Hippocampal formation (tissue), 2 donors: ENCODE measurements around the gene PSEN1.

Experiments used
- DNase-seq, 2 donors: peaks; one replicate each; lab custom pipeline; 2025; lab: John Stamatoyannopoulos, UW

The PSEN1 gene

DNA sequence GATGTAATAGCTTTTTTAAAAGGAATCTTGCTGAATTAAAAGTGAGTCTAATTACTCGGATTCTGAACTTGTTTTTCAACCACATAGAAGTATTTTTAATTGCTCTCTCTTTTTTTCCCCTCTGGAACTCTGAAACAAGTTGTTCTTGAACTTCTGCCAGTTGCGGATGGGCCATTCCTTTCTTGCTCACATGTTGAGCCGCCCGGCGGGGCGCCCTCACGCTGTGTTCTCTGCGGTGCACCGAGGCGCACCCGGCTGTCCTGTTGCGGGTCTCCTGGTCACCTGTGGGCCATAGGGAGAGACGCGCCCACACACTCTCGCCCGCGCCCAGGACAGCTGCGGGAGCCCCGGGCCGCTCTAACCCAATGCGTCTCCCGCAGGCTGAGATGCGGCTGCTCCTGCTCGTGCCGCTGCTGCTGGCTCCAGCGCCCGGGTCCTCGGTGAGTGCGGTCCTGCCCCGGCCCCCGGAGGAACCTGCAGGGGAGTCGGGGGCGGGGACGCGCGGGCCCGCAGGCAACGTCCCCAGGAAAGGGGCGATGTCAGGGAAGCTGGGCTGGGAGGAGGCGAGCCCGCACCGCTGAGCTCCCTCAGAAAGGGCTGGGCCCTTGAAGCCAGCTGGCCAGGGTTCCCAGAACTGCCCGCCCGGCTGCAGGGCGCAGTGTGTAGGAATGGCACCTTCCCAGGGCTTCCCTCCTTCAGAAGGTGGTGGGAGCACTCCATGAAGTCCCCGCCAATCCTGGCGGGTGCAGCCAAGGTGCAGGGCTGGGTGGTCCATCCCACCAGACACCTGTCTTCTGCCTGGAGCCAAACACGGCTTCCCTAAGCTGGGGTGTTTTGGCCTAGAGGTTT lies 103.3 kb downstream of the PSEN1 start:
- peak; percentile 42 to 54 for DNase-seq

DNA sequence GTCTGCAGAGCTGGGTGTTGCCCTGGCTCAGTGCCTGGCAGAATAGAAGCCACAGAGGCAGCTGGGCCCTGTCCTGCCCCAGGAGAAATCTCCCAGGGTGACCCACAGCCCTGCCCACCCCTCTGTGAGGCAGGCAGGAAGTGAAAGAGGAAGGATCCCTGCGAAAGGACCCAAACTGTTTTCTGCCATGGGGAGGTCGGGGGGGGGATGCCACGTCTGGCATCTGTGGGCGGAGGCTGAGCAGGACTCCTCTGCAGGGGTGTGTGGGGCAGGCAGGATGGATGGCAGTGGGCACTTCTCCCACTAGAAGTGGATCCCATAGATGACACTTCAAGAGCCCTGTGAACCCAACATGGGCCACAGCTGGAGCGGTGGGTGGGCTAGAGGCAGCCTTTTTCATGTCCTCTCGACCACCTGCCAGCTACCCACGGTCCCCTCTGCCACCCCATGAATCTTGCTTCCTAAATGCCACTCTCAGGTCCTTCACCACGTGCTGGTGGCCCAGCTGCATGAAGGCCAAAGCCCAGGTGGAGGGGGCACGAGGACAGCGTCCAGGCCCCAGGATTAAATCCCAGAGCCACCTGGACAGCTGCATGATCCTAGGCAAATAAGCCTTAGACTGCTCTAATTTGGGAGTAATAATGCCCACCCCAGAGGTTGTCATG lies 104.6 kb downstream of the PSEN1 start:
- DNase-seq = peak in 1 of 2 donors; percentile 18

DNA sequence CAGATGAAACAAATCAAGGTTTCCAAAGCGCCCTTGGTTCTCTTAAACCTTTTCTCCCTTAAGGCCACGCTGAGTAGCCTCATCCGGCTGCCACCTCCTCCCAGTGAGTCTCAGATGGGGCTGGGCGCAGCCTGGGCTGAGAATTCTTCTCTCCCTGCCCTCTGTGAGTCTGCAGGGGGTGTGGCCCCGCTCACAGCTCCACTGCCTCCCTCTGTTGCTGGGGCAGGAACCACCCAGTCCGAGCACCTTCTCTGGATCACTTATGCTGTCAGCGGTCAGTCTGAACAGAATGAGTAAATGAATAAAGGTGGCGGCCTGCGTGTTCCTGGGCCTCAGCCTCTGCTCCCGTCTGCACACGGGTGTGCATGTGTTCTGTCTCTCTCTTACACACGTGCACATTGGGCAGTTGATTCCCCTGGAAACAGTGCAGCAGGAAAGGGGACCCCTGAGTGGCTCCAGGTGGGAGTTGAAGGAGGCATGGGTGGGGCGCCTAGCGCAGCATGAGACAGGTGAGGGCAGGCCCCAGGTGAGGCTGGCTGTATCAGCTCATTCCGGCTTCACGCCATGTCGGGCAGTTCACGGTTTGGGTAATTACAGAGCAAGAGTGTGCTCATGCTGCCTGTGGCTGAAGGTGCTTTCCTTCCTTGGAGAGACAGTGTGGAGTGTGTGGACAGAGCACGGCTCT lies 105.3 kb downstream of the PSEN1 start:
- no peak for DNase-seq

- DNase-seq = peak in 1 of 2 donors; percentile 15
These were observed 106.1 kb downstream of the PSEN1 start for GRCh38 chr14:73242357-73242901.

- DNase-seq = no peak
These were observed 107.0 kb downstream of the PSEN1 start for GRCh38 chr14:73243341-73243740.

DNA sequence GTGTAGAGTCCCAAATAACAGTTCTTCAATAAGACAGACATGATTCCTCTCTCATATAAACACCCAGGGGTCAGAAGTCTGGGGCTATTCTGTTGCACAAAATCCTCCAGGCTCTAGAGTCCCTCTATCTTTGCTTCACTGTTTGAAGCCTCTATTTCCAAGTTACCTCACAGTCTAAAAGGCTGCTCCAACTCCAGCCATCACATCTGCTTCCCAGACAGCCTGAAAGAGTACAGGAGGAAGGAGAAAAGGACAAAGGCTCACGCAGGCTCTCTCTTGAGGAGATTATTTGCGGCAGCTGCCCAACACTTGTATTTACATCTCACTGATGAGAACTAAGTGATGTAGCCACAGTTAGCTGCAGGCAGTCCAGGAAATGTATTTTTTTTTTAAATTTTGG lies 107.4 kb downstream of the PSEN1 start:
- no peak for DNase-seq

- no peak for DNase-seq
These were observed 108.4 kb downstream of the PSEN1 start for GRCh38 chr14:73244541-73245290.

DNA sequence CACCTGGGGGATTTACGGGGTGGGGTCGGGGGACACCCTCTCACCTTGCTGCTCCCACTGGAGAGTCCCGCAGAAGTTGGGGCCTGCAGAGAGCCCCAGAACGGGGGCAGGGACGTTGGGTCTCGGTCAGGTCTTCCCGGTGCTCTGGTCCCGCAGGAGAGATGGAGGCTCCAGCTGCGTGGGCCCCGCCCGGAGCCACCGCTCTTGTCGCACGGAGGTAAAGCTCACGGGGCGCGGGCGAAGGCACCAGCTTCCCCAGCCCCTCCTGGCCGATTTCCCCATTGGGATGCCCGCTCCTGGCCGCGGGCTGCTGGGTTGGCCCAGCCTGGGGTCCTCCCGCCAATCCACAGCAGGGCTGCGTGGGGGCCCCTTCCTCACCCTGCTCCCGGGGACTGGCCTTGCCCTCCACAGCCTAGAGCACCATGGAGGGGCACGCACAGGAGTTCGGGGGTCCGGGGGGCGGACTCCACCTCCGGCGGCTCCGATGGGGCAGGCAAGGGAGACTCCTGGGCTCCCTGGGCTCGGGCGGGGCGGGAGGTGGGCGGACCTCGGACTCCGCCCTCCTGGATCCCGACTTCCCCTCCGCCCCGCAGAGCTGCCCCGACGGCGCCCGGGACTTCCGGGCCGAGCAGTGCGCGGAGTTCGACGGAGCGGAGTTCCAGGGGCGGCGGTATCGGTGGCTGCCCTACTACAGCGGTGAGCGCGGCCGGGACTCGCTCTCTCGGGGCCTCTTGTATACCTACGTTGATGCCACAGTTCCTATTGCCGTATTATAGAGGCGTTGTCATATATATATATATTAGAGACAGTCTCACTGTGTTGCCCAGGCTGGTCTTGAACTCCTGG lies 109.4 kb downstream of the PSEN1 start:
- DNase-seq = no peak

GRCh38 chr14:73246387-73247150 lies 110.3 kb downstream of the PSEN1 start:
- no peak for DNase-seq

- DNase-seq = no peak
These were observed 112.0 kb downstream of the PSEN1 start for GRCh38 chr14:73248108-73248868.

- DNase-seq = no peak
These were observed 112.8 kb downstream of the PSEN1 start for GRCh38 chr14:73249108-73249507.

DNA sequence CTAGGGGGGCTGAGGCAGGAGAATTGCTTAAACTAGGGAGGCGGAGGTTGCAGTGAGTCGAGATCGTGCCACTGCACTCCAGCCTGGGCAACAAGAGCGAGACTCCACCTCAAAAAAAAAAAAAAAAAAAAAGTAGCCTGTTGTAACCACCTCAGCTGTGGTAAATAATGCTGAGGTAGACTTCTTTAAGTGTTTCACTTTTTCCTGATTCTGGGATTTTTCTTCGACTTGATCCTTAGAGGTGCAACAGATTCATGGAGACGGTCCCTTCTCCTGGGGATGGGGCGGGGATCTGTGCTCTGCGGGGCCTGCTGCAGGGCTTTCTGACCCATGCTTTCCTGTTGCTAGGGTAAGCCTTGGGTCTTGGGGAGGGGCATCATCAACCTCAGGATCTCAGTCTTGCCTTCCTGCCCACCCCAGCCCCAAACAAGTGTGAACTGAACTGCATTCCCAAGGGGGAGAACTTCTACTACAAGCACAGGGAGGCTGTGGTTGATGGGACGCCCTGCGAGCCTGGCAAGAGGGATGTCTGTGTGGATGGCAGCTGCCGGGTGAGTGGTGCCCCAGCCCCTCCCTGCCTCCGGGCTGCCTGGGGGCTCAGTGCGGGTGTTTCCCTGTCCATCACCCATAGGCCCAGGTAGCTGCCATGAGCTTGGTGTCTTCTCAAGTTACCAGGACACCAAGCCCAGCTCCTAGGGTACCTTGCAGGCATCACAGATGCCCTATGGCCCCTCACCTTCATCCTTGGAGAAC lies 113.4 kb downstream of the PSEN1 start:
- no peak for DNase-seq

DNA sequence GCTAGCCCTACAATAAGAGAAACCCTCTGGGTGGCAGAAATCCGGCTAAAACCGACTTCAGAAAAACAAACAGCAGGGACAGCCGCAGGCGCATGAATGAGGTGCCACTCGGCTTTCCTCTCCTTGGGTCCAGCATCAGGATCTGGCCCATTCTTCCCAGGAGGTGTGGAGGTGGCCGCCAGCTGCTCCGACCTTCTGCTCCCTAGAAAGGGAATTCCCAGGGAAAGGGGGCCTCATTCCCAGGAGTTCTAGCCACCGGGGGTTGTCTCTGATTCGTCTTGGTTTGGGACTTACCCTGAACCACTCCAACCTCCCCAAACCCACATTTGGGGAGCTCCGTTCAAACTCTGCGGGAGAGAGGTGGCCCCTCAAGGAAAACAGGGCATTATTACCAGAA lies 114.0 kb downstream of the PSEN1 start:
- DNase-seq = no peak

DNA sequence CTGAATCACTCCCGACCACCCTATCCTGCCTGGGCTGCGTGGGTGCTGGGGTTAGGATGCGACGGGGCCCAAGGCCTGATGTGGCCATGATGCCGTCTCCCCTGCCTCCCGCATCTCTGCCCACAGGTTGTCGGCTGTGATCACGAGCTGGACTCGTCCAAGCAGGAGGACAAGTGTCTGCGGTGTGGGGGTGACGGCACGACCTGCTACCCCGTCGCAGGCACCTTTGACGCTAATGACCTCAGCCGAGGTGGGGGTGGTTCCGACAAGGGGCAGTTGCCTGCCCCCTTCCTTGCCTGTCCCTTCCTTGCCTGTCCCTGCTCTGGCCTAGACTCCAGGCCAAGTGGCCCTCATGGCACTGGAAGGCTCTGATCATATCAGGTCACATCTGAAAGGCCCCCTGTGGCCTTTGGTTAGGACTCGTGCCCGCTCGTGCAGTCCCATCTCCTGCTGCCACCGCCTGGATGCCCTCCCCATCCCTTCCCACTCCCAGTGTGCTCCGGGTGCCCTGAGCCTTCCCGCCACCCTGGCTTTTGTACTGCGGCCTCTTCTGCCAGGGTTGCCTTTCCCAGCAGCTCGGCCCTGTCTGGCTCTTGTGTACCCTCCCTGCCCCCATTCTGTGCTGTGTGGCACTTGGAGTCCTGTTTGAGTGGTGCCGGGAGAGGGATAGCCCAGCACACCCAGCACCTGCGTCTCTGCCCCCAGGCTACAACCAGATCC lies 114.6 kb downstream of the PSEN1 start:
- DNase-seq = no peak

DNA sequence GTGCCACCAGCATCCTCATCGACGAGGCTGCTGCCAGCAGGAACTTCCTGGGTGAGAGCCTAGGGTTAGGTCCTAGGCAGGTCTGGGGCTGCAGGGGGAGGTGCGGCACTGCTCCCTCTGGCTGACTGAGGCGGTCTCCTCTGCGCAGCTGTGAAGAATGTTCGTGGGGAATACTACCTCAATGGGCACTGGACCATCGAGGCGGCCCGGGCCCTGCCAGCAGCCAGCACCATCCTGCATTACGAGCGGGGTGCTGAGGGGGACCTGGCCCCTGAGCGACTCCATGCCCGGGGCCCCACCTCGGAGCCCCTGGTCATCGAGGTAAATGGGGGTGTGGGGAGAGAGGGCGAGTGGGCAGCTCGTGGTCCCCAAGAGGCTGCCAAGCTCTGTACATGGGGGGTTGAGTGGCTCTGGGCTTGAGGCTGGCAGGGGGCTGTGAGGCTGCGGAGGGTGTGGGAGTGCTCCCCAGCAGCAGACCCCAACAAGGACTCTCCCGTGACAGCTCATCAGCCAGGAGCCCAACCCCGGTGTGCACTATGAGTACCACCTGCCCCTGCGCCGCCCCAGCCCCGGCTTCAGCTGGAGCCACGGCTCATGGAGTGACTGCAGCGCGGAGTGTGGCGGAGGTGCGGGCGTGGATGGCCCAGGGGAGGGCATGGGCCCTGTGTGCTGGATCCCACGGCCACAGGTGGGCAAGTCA lies 115.4 kb downstream of the PSEN1 start:
- no peak for DNase-seq

DNA sequence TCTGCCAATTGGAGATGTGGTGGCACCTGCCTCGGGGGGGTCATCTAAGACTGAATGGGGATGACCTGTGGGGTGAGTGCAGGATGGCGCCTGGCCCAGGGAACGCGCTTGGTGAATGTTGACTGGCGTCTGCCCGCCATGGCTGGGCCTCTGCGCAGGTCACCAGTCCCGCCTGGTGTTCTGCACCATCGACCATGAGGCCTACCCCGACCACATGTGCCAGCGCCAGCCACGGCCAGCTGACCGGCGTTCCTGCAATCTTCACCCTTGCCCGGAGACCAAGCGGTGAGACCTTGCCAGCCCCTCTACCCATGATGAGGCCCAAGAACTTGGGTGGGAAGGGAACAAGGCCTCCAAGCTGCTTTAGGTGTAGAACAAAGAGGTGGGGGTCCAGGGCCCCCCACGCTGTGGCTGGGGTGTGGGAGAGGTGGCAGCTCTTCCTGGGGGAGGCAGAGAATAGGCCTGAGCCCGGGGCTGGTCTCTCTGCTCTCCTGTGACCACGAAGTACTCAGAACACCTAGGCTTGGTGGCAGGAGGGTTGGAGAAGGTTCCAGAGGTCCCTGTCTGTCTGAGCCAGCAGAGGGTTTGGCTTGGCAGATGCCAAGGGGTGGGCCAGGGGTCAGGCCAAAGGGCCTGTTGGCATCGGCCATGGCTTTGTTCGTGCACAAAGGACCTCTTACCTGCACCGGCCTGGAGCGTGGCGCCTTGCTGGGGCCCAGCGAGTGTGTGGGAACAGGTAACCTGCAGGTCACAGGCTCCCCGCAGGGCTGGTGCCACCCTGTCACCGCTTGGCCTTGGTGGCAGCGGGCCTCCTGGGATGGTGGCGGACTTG lies 116.4 kb downstream of the PSEN1 start:
- no peak for DNase-seq

GRCh38 chr14:73253323-73253610 lies 117.0 kb downstream of the PSEN1 start:
- DNase-seq = no peak
